Measurements from ENCODE around the gene PACS1.

The PACS1 gene

DNA sequence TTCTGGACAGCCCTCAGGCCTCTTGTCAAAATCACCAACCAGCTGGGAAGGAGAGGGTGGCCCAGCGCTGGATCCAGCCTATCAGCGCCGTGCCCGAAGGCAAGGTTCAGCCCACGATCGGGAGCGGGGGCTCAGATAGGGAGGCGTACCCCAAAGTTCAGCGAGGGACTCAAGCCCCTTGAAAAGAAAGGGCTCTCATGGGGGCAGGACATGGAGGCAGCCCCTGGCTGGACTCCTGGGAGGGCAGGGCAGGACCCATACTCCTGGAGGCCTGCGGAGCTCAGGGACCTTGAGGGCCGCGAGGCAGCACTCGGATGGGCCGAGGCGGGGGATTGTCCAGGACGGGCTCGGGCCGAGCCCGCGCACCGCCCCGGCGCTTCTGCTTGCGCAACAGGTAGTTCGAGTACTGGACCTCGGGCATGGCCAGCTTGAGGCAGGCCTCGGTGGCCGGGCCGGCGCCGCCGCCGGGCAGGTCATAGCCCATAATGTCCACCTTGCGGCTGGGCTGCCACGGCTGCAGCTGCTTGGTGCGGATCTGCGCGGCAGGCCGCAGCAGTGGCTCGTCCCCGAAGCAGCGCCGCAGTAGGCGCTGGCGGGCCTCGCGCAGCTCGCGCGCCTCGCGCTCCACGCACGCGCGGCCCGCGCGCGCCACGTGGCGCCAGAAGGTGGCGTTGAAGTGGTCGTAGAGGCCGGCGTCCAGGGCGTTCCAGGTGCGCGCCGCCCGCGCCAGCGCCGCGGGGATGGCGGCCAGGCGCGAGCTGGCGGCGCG is 27.7 kb upstream of the PACS1 start:
- H3F3A ChIP-seq (ENCODE audit: control insufficient read depth, insufficient read depth), result no peaks in the 10 kb centered on the region; the same call in 1 of the 2 replicates
- no peaks in the 10 kb centered on the region for H3K36me3 ChIP-seq (ENCODE audit: control insufficient read depth, low read length)
- H3K27me3 ChIP-seq (ENCODE audit: control insufficient read depth, low read length), result no peaks in the 10 kb centered on the region; the same call in 1 of the 2 replicates
- H3K9me3 ChIP-seq (ENCODE audit: control insufficient read depth, insufficient read depth, low read length), result no peaks in the 10 kb centered on the region
- H3K4me1 ChIP-seq (ENCODE audit: control insufficient read depth, low read length), result peaks cover 8% of the 10 kb centered on the region
- no peaks in the 10 kb centered on the region for H4K20me1 ChIP-seq (ENCODE audit: control insufficient read depth, insufficient read depth, low read depth, low read length)
- TF ChIP-seq, protein P1, sequence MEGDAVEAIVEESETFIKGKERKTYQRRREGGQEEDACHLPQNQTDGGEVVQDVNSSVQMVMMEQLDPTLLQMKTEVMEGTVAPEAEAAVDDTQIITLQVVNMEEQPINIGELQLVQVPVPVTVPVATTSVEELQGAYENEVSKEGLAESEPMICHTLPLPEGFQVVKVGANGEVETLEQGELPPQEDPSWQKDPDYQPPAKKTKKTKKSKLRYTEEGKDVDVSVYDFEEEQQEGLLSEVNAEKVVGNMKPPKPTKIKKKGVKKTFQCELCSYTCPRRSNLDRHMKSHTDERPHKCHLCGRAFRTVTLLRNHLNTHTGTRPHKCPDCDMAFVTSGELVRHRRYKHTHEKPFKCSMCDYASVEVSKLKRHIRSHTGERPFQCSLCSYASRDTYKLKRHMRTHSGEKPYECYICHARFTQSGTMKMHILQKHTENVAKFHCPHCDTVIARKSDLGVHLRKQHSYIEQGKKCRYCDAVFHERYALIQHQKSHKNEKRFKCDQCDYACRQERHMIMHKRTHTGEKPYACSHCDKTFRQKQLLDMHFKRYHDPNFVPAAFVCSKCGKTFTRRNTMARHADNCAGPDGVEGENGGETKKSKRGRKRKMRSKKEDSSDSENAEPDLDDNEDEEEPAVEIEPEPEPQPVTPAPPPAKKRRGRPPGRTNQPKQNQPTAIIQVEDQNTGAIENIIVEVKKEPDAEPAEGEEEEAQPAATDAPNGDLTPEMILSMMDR (IDR thresholded peaks at IDR 0.05; ENCODE audit: low read depth, low read length, poor library complexity, severe bottlenecking), result no peak
- TF ChIP-seq EZH2phosphoT487 (IDR thresholded peaks at IDR 0.05; ENCODE audit: borderline replicate concordance, low read length), result no peak
- H3K27ac ChIP-seq (ENCODE audit: low read depth, low read length), result no peak overlapping the region
- H3K4me2 ChIP-seq (ENCODE audit: low read length), result no peak overlapping the region
- H3K79me2 ChIP-seq (ENCODE audit: control insufficient read depth, low read length), result no peaks in the 10 kb centered on the region
- H3K9me2 ChIP-seq (replicated peaks; ENCODE audit: control insufficient read depth, low read length), result no peaks in the 10 kb centered on the region
- H3K4me3 ChIP-seq (ENCODE audit: low read length), result no peak overlapping the region

DNA sequence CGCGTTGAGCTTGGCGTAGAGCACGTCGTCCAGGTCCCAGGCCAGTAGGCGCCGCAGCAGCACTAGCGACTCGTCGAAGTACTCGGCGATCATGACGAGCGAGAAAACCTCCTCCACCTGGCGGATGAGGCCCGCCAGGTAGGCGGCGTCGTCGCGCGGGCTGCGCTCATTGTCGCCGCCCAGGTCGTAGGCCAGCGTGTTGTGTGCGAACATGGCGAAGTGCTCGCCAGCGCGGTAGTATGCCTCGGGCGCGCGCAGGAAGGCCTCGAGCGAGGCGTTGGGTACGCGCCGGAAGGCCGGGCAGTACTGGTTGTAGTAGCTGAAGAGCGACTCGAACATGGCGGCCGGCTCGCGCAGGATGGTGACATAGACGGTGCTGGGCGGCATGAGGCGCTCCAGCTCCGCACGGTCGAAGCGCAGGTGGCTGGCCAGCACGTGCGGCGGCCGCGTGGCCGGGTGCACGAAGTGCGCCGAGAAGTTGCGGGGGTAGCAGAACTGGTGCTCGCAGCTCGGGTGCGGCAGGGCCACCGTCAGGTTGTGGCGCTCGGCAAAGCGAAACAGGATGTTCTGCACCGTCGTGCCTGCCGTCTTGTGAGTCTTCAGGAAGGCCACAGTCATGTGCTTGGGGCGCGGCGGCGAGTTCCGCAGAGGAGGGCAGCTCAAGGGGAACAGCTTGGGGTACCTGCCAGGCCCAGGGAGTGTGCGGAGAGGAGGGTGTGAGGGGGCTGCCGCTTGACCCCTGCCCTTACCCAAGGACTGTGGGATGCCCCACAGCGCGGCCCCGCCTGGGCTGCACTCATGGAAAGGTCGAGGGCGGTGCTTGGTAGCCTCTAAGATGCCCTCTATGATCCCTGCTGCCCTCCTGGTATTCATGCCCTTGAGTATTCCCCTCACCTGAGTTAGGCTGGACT is 26.8 kb upstream of the PACS1 start:
- H3K9me3 ChIP-seq (ENCODE audit: control insufficient read depth, insufficient read depth, low read length), result no peaks in the 10 kb centered on the region
- no peaks in the 10 kb centered on the region; the same call in 1 of the 2 replicates for H3K27me3 ChIP-seq (ENCODE audit: control insufficient read depth, low read length)
- no peaks in the 10 kb centered on the region for H3K36me3 ChIP-seq (ENCODE audit: control insufficient read depth, low read length)
- H3K9me2 ChIP-seq (replicated peaks; ENCODE audit: control insufficient read depth, low read length), result no peaks in the 10 kb centered on the region
- H3K27ac ChIP-seq (ENCODE audit: low read depth, low read length), result no peak overlapping the region
- H3K79me2 ChIP-seq (ENCODE audit: control insufficient read depth, low read length), result no peaks in the 10 kb centered on the region
- TF ChIP-seq EZH2phosphoT487 (IDR thresholded peaks at IDR 0.05; ENCODE audit: borderline replicate concordance, low read length), result no peak
- TF ChIP-seq, protein P1 (IDR thresholded peaks at IDR 0.05; ENCODE audit: low read depth, low read length, poor library complexity, severe bottlenecking), result no peak
- no peak overlapping the region for H3K4me2 ChIP-seq (ENCODE audit: low read length)
- no peak overlapping the region for H3K4me3 ChIP-seq (ENCODE audit: low read length)
- no peaks in the 10 kb centered on the region; the same call in 1 of the 2 replicates for H3F3A ChIP-seq (ENCODE audit: control insufficient read depth, insufficient read depth)
- no peaks in the 10 kb centered on the region for H4K20me1 ChIP-seq (ENCODE audit: control insufficient read depth, insufficient read depth, low read depth, low read length)
- H3K4me1 ChIP-seq (ENCODE audit: control insufficient read depth, low read length), result peaks cover 8% of the 10 kb centered on the region

DNA sequence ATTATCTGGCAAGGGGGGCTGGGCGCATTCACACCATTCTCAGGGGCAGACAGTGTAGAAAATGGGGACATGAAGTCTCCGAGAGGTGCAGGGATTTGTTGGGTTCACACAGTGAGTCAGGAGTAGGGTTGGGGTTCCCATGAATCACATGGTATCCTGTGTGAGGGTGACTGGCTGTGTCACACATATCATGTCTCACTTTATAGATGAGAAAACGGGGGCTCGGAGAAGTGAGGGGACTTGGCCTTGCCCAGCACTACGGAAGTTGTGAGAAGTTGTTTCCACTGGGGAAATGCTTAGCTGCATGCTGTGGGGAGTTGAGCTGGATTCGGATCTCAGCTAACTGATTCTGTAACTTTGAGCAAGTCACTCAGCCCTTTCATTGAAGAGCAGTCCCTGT is 25.3 kb upstream of the PACS1 start:
- peak overlapping the region; percentile 50 for H3K4me2 ChIP-seq (ENCODE audit: low read length)
- TF ChIP-seq, protein P1 (IDR thresholded peaks at IDR 0.05; ENCODE audit: low read depth, low read length, poor library complexity, severe bottlenecking), result no peak
- TF ChIP-seq EZH2phosphoT487 (IDR thresholded peaks at IDR 0.05; ENCODE audit: borderline replicate concordance, low read length), result no peak
- H3K4me3 ChIP-seq (ENCODE audit: low read length), result peak overlapping the region; percentile 34

More for the DNA sequence above, 25.3 kb upstream of the PACS1 start:
- no peaks in the 10 kb centered on the region for H4K20me1 ChIP-seq (ENCODE audit: control insufficient read depth, insufficient read depth, low read depth, low read length)
- H3K4me1 ChIP-seq (ENCODE audit: control insufficient read depth, low read length), result peaks cover 15% of the 10 kb centered on the region
- H3K79me2 ChIP-seq (ENCODE audit: control insufficient read depth, low read length), result no peaks in the 10 kb centered on the region
- H3K9me2 ChIP-seq (replicated peaks; ENCODE audit: control insufficient read depth, low read length), result no peaks in the 10 kb centered on the region
- no peaks in the 10 kb centered on the region for H3K36me3 ChIP-seq (ENCODE audit: control insufficient read depth, low read length)
- H3K9me3 ChIP-seq (ENCODE audit: control insufficient read depth, insufficient read depth, low read length), result no peaks in the 10 kb centered on the region
- H3K27me3 ChIP-seq (ENCODE audit: control insufficient read depth, low read length), result no peaks in the 10 kb centered on the region; the same call in 1 of the 2 replicates
- H3K27ac ChIP-seq (ENCODE audit: low read depth, low read length), result no peak overlapping the region
- no peaks in the 10 kb centered on the region; the same call in 1 of the 2 replicates for H3F3A ChIP-seq (ENCODE audit: control insufficient read depth, insufficient read depth)
